ENCODE data around the gene GRIN3B. TPM values are rescaled to one million over a fixed set of nuclear protein-coding genes. Genes with fewer than 3 reads are reported as not detected.

GRIN3B gene
- total and polyA plus RNA-seq, 9 of the 15 experiments (the other 6 are each of a cell fraction or from before 2014, with no cell fraction given) = 0.06 to 0.95 (median 0.19) TPM; not detected in 6

DNA sequence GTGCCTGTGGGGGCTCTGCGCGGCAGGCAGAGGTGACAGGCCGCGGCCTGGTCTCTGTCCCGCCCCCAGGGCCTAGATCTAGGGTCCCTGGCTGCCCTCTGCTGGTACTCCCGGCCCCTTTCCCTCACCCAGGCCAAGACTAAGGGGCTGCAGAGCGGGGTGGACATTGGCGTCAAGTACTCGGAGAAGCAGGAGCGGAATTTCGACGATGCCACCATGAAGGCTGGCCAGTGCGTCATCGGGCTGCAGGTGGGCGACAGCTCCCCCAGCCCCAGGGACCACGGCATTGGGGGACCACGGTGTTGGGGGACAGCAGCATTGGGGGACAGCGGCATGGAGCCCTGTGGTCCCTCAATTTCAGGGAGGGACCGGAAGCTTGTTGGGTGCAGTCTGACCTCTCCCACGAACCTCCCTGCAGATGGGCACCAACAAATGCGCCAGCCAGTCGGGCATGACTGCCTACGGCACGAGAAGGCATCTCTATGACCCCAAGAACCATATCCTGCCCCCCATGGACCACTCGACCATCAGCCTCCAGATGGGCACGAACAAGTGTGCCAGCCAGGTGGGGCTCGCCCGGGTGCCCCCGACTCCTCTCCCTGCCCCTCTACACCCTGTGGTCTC lies 35.9 kb downstream of the GRIN3B start (continued):
- TF ChIP-seq, protein P1, sequence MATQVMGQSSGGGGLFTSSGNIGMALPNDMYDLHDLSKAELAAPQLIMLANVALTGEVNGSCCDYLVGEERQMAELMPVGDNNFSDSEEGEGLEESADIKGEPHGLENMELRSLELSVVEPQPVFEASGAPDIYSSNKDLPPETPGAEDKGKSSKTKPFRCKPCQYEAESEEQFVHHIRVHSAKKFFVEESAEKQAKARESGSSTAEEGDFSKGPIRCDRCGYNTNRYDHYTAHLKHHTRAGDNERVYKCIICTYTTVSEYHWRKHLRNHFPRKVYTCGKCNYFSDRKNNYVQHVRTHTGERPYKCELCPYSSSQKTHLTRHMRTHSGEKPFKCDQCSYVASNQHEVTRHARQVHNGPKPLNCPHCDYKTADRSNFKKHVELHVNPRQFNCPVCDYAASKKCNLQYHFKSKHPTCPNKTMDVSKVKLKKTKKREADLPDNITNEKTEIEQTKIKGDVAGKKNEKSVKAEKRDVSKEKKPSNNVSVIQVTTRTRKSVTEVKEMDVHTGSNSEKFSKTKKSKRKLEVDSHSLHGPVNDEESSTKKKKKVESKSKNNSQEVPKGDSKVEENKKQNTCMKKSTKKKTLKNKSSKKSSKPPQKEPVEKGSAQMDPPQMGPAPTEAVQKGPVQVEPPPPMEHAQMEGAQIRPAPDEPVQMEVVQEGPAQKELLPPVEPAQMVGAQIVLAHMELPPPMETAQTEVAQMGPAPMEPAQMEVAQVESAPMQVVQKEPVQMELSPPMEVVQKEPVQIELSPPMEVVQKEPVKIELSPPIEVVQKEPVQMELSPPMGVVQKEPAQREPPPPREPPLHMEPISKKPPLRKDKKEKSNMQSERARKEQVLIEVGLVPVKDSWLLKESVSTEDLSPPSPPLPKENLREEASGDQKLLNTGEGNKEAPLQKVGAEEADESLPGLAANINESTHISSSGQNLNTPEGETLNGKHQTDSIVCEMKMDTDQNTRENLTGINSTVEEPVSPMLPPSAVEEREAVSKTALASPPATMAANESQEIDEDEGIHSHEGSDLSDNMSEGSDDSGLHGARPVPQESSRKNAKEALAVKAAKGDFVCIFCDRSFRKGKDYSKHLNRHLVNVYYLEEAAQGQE (IDR thresholded peaks at IDR 0.05; ENCODE audit: borderline replicate concordance) = peak; percentile 26; the same call in 1 of the 2 replicates
- TF ChIP-seq, protein P1 (CRISPR knock-in tag; IDR thresholded peaks at IDR 0.05; ENCODE audit: low read depth) = no peak
- no peak for TF ChIP-seq CBFB (CRISPR knock-in tag; IDR thresholded peaks at IDR 0.05)
- no peak for TF ChIP-seq ZNF124 (CRISPR knock-in tag; IDR thresholded peaks at IDR 0.05)
- peak; percentile 31; the same call in 1 of the 2 replicates for TF ChIP-seq ZFX (CRISPR knock-in tag; IDR thresholded peaks at IDR 0.05)
- TF ChIP-seq RHOXF2B (CRISPR knock-in tag; conservative IDR thresholded peaks at IDR 0.05) = no peak
- TF ChIP-seq SUPT5H (IDR thresholded peaks at IDR 0.05) = no peak
- no peak for TF ChIP-seq STAG1 (CRISPR knock-in tag; IDR thresholded peaks at IDR 0.05; ENCODE audit: borderline replicate concordance)
- TF ChIP-seq ZNF311 (CRISPR knock-in tag; IDR thresholded peaks at IDR 0.05) = no peak
- TF ChIP-seq FOXP1 (CRISPR knock-in tag; IDR thresholded peaks at IDR 0.05) = no peak
- TF ChIP-seq CTCF (IDR thresholded peaks at IDR 0.05 in 2 of 3, conservative IDR thresholded peaks at IDR 0.05 in 1 of 3; ENCODE audit: insufficient read depth in 2 of 3, low read depth in 1 of 3, low read length in 3 of 3) = peak; percentile 45 to 46 (median 45); a peak in 5 of 6 replicates
- no peak for TF ChIP-seq HINFP (tag; conservative IDR thresholded peaks at IDR 0.05; ENCODE audit: low read depth)
- no peak for TF ChIP-seq ZNF431 (CRISPR knock-in tag; IDR thresholded peaks at IDR 0.05)
- no peak for TF ChIP-seq ZNF57 (CRISPR knock-in tag; IDR thresholded peaks at IDR 0.05)
- peak; percentile 33; the same call in 1 of the 2 replicates for TF ChIP-seq ZBTB7A (IDR thresholded peaks at IDR 0.05; ENCODE audit: borderline replicate concordance, control insufficient read depth, low read depth, low read length)
- peak; percentile 54 for TF ChIP-seq RBM22 (IDR thresholded peaks at IDR 0.05; ENCODE audit: low read depth, low read length, poor library complexity, severe bottlenecking)
- TF ChIP-seq MAFG (tag; conservative IDR thresholded peaks at IDR 0.05) = no peak

Measured in K562 (cell line).